ENCODE measurements around the gene SSC5D.

SSC5D gene

GRCh38 chr19:55559684-55560083 is 71.4 kb downstream of the SSC5D start:
- ChIA-PET CTCF (interaction anchor here (0.6 to 1.4 kb wide), 5 partner anchors 10 to 92 kb away, joined by 3 to 5 read pairs (median 4); no protein-coding TSS in a partner anchor), POLR2A (no interaction called here)
- Histone ChIP-seq H3K9me3 (ENCODE audit: control insufficient read depth, insufficient read depth, low read depth, low read length) (no peaks in the 10 kb centered on the region), H3K4me3 (ENCODE audit: low read depth, low read length) (no peak overlapping the region), H3K36me3 (ENCODE audit: control insufficient read depth in 2 of 2, insufficient read depth in 1 of 2, low read length in 2 of 2) (no peaks in the 10 kb centered on the region), H3K4me1 (ENCODE audit: control insufficient read depth, insufficient read depth, low read length) (no peaks in the 10 kb centered on the region), H3K27ac (ENCODE audit: extremely low read depth, low read depth, low read length) (no peak overlapping the region)
- TF ChIP-seq ZNF280C (tag by site-specific recombination; IDR thresholded peaks at IDR 0.05) (no peak), ZNF521 (tag by site-specific recombination; IDR thresholded peaks at IDR 0.05) (no peak), ZBTB8A (tag by site-specific recombination; IDR thresholded peaks at IDR 0.05) (no peak), ZBTB20 (tag by site-specific recombination; IDR thresholded peaks at IDR 0.05) (no peak), ZNF138 (tag by site-specific recombination; IDR thresholded peaks at IDR 0.05; ENCODE audit: borderline replicate concordance) (no peak), INSM2 (tag by site-specific recombination; IDR thresholded peaks at IDR 0.05) (no peak), ZNF768 (tag by site-specific recombination; IDR thresholded peaks at IDR 0.05) (no peak), ELK4 (IDR thresholded peaks at IDR 0.05; ENCODE audit: borderline replicate concordance, low read depth, low read length) (no peak), SP2 (tag by site-specific recombination; IDR thresholded peaks at IDR 0.05) (no peak), ZBTB6 (tag by site-specific recombination; IDR thresholded peaks at IDR 0.05) (no peak), ZNF175 (tag by site-specific recombination; IDR thresholded peaks at IDR 0.05) (no peak), IKZF3 (tag by site-specific recombination; IDR thresholded peaks at IDR 0.05) (no peak), PRDM2 (tag by site-specific recombination; IDR thresholded peaks at IDR 0.05; ENCODE audit: borderline replicate concordance) (no peak), ZNF433 (tag by site-specific recombination; IDR thresholded peaks at IDR 0.05; ENCODE audit: low read depth) (no peak)
